UCSD-AML1 (cell line): Measurements from ENCODE around the gene ZBTB39.
"Not testable (repeated sequence)": the region's sequence is repeated elsewhere in the genome, so short reads cannot be mapped to it uniquely, and the experiment has no call there.

Source experiments
- DNase-seq: peaks from one replicate; lab custom pipeline; 2025; ENCODE audit not compliant: unreplicated experiment; lab: John Stamatoyannopoulos, UW

The ZBTB39 gene

GRCh38 chr12:57003395-57003794 lies 3.0 kb downstream of the ZBTB39 start:
- no peak for DNase-seq

GRCh38 chr12:57001448-57001906 lies 4.9 kb downstream of the ZBTB39 start:
- peak; percentile 73 for DNase-seq

- no peak for DNase-seq
Observed at GRCh38 chr12:57000393-57000792, 6.0 kb downstream of the ZBTB39 start.

- DNase-seq, result no peak
Observed at GRCh38 chr12:56999456-56999855, 6.9 kb downstream of the ZBTB39 start.

GRCh38 chr12:56998981-56999380 lies 7.4 kb downstream of the ZBTB39 start:
- DNase-seq, result no peak

GRCh38 chr12:56998316-56998715 lies 8.0 kb downstream of the ZBTB39 start:
- no peak for DNase-seq

- no peak for DNase-seq
Observed at GRCh38 chr12:56996793-56997545, 9.4 kb downstream of the ZBTB39 start.

- DNase-seq, result no peak
Observed at GRCh38 chr12:56995930-56996496, 10.3 kb downstream of the ZBTB39 start.

- DNase-seq, result no peak
Observed at GRCh38 chr12:56995201-56995929, 11.0 kb downstream of the ZBTB39 start.

GRCh38 chr12:56994231-56994746 lies 12.1 kb downstream of the ZBTB39 start:
- DNase-seq, result no peak

GRCh38 chr12:56993346-56993745 lies 13.0 kb downstream of the ZBTB39 start:
- no peak for DNase-seq

- peak; percentile 60 for DNase-seq
Observed at GRCh38 chr12:56991319-56992246, 14.8 kb downstream of the ZBTB39 start.

- no peak for DNase-seq
Observed at GRCh38 chr12:56990648-56991318, 15.6 kb downstream of the ZBTB39 start.

- no peak for DNase-seq
Observed at GRCh38 chr12:56989861-56990610, 16.3 kb downstream of the ZBTB39 start.

GRCh38 chr12:56988207-56988739 lies 18.1 kb downstream of the ZBTB39 start:
- peak; percentile 89 for DNase-seq

GRCh38 chr12:56987551-56988053 lies 18.7 kb downstream of the ZBTB39 start:
- peak; percentile 79 for DNase-seq

GRCh38 chr12:56987011-56987410 lies 19.3 kb downstream of the ZBTB39 start:
- DNase-seq, result no peak

- not testable (repeated sequence) for DNase-seq
Observed at GRCh38 chr12:56985714-56986113, 20.6 kb downstream of the ZBTB39 start.

- no peak for DNase-seq
Observed at GRCh38 chr12:56983386-56983785, 23.0 kb downstream of the ZBTB39 start.
